ENCODE results near the gene BAG3. TPM values are rescaled to one million over a fixed set of nuclear protein-coding genes. Genes with fewer than 3 reads are reported as not detected.
A peak's percentile ranks its signal among the peaks of the same experiment; 100 is the strongest.

The BAG3 gene
- total RNA-seq, 4 donors from 2014 or later, result 337 to 626 (median 393) TPM

GRCh38 chr10:119663866-119664698 lies 12.9 kb downstream of the BAG3 start:
- ATAC-seq (no peak), DNase-seq (peak in 1 of 2 donors; percentile 49)
- Histone ChIP-seq H3K4me3 (peak overlapping the region; percentile 19 to 45 (median 24)), H3K27me3 (no peaks in the 10 kb centered on the region), H3K9me3 (no peaks in the 10 kb centered on the region), H3K27ac (peak overlapping the region; percentile 91 to 99 (median 97)), H3K4me1 (peaks cover 94 to 95% of the 10 kb centered on the region in 2 donors), H3K36me3 (no peaks in the 10 kb centered on the region)
- TF ChIP-seq CTCF (IDR thresholded peaks at IDR 0.05 in 4 of 5, conservative IDR thresholded peaks at IDR 0.05 in 1 of 5), result no peak
- no peak for TF ChIP-seq POLR2A (IDR thresholded peaks at IDR 0.05)
- intact Hi-C loops (cut with DNase I; ENCODE audit: low total_unique reads), result no loop called here
- in situ Hi-C loops (cut with MboI; ENCODE audit: low sequenced_read_pairs in 4 of 4), result no loop called here

GRCh38 chr10:119665901-119666708 lies 14.9 kb downstream of the BAG3 start:
- TF ChIP-seq CTCF (IDR thresholded peaks at IDR 0.05 in 4 of 5, conservative IDR thresholded peaks at IDR 0.05 in 1 of 5) (no peak), POLR2A (IDR thresholded peaks at IDR 0.05) (no peak)
- Histone ChIP-seq H3K27ac (peak overlapping the region; percentile 91 to 99 (median 97)), H3K9me3 (no peaks in the 10 kb centered on the region), H3K27me3 (no peaks in the 10 kb centered on the region), H3K36me3 (peaks cover 0 to 14% of the 10 kb centered on the region in 2 donors), H3K4me3 (no peak overlapping the region), H3K4me1 (peaks cover 93 to 94% of the 10 kb centered on the region in 2 donors)
- in situ Hi-C loops (cut with MboI; ENCODE audit: low sequenced_read_pairs in 4 of 4) (no loop called here), intact Hi-C loops (cut with DNase I; ENCODE audit: low total_unique reads) (no loop called here)
- DNase-seq (peak; percentile 37 to 41), ATAC-seq (no peak)

GRCh38 chr10:119666709-119667004 lies 15.5 kb downstream of the BAG3 start:
- H3K4me3 ChIP-seq, result no peak overlapping the region
- in situ Hi-C loops (cut with MboI; ENCODE audit: low sequenced_read_pairs in 4 of 4), result no loop called here
- H3K27ac ChIP-seq, result peak overlapping the region; percentile 91 to 99 (median 97)
- no peak for ATAC-seq
- no peaks in the 10 kb centered on the region for H3K9me3 ChIP-seq
- TF ChIP-seq POLR2A (IDR thresholded peaks at IDR 0.05) (no peak), CTCF (IDR thresholded peaks at IDR 0.05 in 4 of 5, conservative IDR thresholded peaks at IDR 0.05 in 1 of 5) (no peak)
- intact Hi-C loops (cut with DNase I; ENCODE audit: low total_unique reads), result loop anchor here (1.0 kb wide), 1 partner anchor 8 kb away; no protein-coding TSS in a partner anchor
- no peak for DNase-seq
- H3K36me3 ChIP-seq, result peaks cover 0 to 20% of the 10 kb centered on the region in 2 donors
- peaks cover 93 to 95% of the 10 kb centered on the region in 2 donors for H3K4me1 ChIP-seq
- H3K27me3 ChIP-seq, result no peaks in the 10 kb centered on the region

GRCh38 chr10:119667562-119668328 lies 16.6 kb downstream of the BAG3 start:
- H3K4me1 ChIP-seq, result peaks cover 90 to 95% of the 10 kb centered on the region in 2 donors
- ATAC-seq (peak; percentile 74 to 80), DNase-seq (peak; percentile 95 to 99)
- peak overlapping the region; percentile 91 to 99 (median 97) for H3K27ac ChIP-seq
- peak overlapping the region; percentile 18 to 42 (median 26) for H3K4me3 ChIP-seq
- H3K36me3 ChIP-seq, result peaks cover 0 to 31% of the 10 kb centered on the region in 2 donors
- TF ChIP-seq POLR2A (IDR thresholded peaks at IDR 0.05), result peak; percentile 66 to 80
- no peak for TF ChIP-seq CTCF (IDR thresholded peaks at IDR 0.05 in 4 of 5, conservative IDR thresholded peaks at IDR 0.05 in 1 of 5)
- intact Hi-C loops (cut with DNase I; ENCODE audit: low total_unique reads), result loop anchor here (1.0 kb wide), 2 partner anchors 9 to 13 kb away; no protein-coding TSS in a partner anchor
- no peaks in the 10 kb centered on the region for H3K27me3 ChIP-seq
- H3K9me3 ChIP-seq, result no peaks in the 10 kb centered on the region
- in situ Hi-C loops (cut with MboI; ENCODE audit: low sequenced_read_pairs in 4 of 4), result no loop called here
